Activated CD8-positive, alpha-beta T cell treated with anti-CD3 and anti-CD28 coated beads for 36 hours (primary cell): ENCODE measurements around the gene ZNF439. TPM values are rescaled to one million over a fixed set of nuclear protein-coding genes. Genes with fewer than 3 reads are reported as not detected.
"Not testable (repeated sequence)": the region's sequence is repeated elsewhere in the genome, so short reads cannot be mapped to it uniquely, and the experiment has no call there.

Source experiments
- ATAC-seq: fragments of 200-7000 bp; cut with Tn5 transposase; one replicate; pipeline ENCODE4 v1.10.0; 2021; ENCODE audit warnings: mild to moderate bottlenecking, moderate library complexity
- CTCF ChIA-PET: fragments of 350-600 bp; sonication (Branson Sonifier 250); formaldehyde crosslinking; loops from one replicate; lab custom pipeline; 2021; ENCODE audit warnings: antibody characterized with exemption; lab: Charles Lee
- POLR2A ChIA-PET: fragments of 350-600 bp; sonication (Branson Sonifier 250); formaldehyde crosslinking; loops from one replicate; lab custom pipeline; 2021; ENCODE audit warnings: antibody characterized with exemption; lab: Charles Lee
- DNase-seq: peaks from one replicate; pipeline ENCODE4 v3.0.0-alpha.2; 2020
- H3K27ac Mint-ChIP-seq: one replicate; pipeline ENCODE4 v1.8.0; 2021; ENCODE audit warnings: mild to moderate bottlenecking, mixed read lengths
- H3K27me3 Mint-ChIP-seq: one replicate; pipeline ENCODE4 v1.8.0; 2021; ENCODE audit warnings: mixed read lengths
- H3K36me3 Mint-ChIP-seq: one replicate; pipeline ENCODE4 v1.8.0; 2021; ENCODE audit warnings: low read depth, mixed read lengths
- H3K4me1 Mint-ChIP-seq: one replicate; pipeline ENCODE4 v1.8.0; 2021; ENCODE audit warnings: low read depth, mixed read lengths
- H3K4me3 Mint-ChIP-seq: one replicate; pipeline ENCODE4 v1.8.0; 2021; ENCODE audit warnings: mild to moderate bottlenecking, moderate library complexity, mixed read lengths
- H3K9me3 Mint-ChIP-seq: one replicate; pipeline ENCODE4 v1.8.0; 2021; ENCODE audit warnings: mixed read lengths
- CTCF ChIP-seq: fragments of 200-600 bp; IDR thresholded peaks from one replicate; pipeline ENCODE4 v1.8.0; 2022; ENCODE audit warnings: antibody characterized with exemption, mild to moderate bottlenecking
- intact Hi-C: fragments of 100-400 bp; cut with micrococcal nuclease; formaldehyde crosslinking; loops from one replicate; pipeline ENCODE4 v1.10.0; 2022
- total RNA-seq, 2 experiments: library from RNA; stranded (reverse); gene quantifications; one replicate each; pipeline ENCODE4 v1.2.3, GENCODE V29; 2021

Gene ZNF439
- total RNA-seq, 2 experiments from 2014 or later: 8.7 to 9.6 TPM

GRCh38 chr19:11853358-11853757 lies 4.8 kb downstream of the ZNF439 start:
- ChIA-PET POLR2A (no interaction called here), CTCF (no interaction called here)
- intact Hi-C loops: no loop called here
- no peak for TF ChIP-seq CTCF
- Mint-ChIP-seq H3K27ac (no peak overlapping the region), H3K36me3 (peaks cover 63% of the 10 kb centered on the region), H3K4me3 (no peak overlapping the region), H3K9me3 (peaks cover 21% of the 10 kb centered on the region), H3K4me1 (peaks cover 14% of the 10 kb centered on the region), H3K27me3 (no peaks in the 10 kb centered on the region)
- ATAC-seq (no peak), DNase-seq (no peak)

GRCh38 chr19:11856596-11857250 lies 8.2 kb downstream of the ZNF439 start:
- ChIA-PET CTCF (interaction anchor here (1.3 kb wide), 2 partner anchors 24 to 59 kb away, joined by 5 to 6 read pairs; no protein-coding TSS in a partner anchor), POLR2A (interaction anchor here (0.6 kb wide), 1 partner anchor 15 kb away, joined by 3 read pairs; no protein-coding TSS in a partner anchor)
- no peak for TF ChIP-seq CTCF
- intact Hi-C loops: no loop called here
- Mint-ChIP-seq H3K27me3 (no peaks in the 10 kb centered on the region), H3K4me1 (no peaks in the 10 kb centered on the region), H3K4me3 (no peak overlapping the region), H3K27ac (no peak overlapping the region), H3K9me3 (peaks cover 52% of the 10 kb centered on the region), H3K36me3 (peaks cover 76% of the 10 kb centered on the region)
- ATAC-seq: no peak
- DNase-seq: no peak

- ChIA-PET POLR2A (no interaction called here), CTCF (interaction anchor here (1.5 kb wide), 1 partner anchor 63 kb away, joined by 4 read pairs; the partner anchor contains the start of gene ZNF491)
- no peak for DNase-seq
- Mint-ChIP-seq H3K9me3 (peaks cover 66% of the 10 kb centered on the region), H3K4me1 (no peaks in the 10 kb centered on the region), H3K36me3 (peaks cover 86% of the 10 kb centered on the region), H3K4me3 (no peak overlapping the region), H3K27ac (no peak overlapping the region), H3K27me3 (no peaks in the 10 kb centered on the region)
- no peak for TF ChIP-seq CTCF
- intact Hi-C loops: no loop called here
- ATAC-seq: no peak
Measured at GRCh38 chr19:11860721-11861120, 12.2 kb downstream of the ZNF439 start.

GRCh38 chr19:11861301-11861700 lies 12.8 kb downstream of the ZNF439 start:
- ATAC-seq (no peak), DNase-seq (no peak)
- Mint-ChIP-seq H3K36me3 (peaks cover 86% of the 10 kb centered on the region), H3K4me1 (no peaks in the 10 kb centered on the region), H3K9me3 (peaks cover 70% of the 10 kb centered on the region), H3K4me3 (no peak overlapping the region), H3K27ac (no peak overlapping the region), H3K27me3 (no peaks in the 10 kb centered on the region)
- ChIA-PET POLR2A (no interaction called here), CTCF (interaction anchor here (1.5 kb wide), 1 partner anchor 63 kb away, joined by 4 read pairs; the partner anchor contains the start of gene ZNF491)
- no peak for TF ChIP-seq CTCF
- intact Hi-C loops: no loop called here

- CTCF ChIA-PET, POLR2A ChIA-PET, H3K27ac Mint-ChIP-seq, ATAC-seq, H3K27me3 Mint-ChIP-seq, intact Hi-C loops, H3K4me1 Mint-ChIP-seq, H3K4me3 Mint-ChIP-seq, DNase-seq: not testable (repeated sequence)
- H3K9me3 Mint-ChIP-seq: peaks cover 63% of the 10 kb centered on the region
- H3K36me3 Mint-ChIP-seq: peaks cover 71% of the 10 kb centered on the region
Measured at GRCh38 chr19:11867766-11868165, 19.2 kb downstream of the ZNF439 start.
